A549 (cell line): ENCODE results near the gene TTC13. TPM values are rescaled to one million over a fixed set of nuclear protein-coding genes. Genes with fewer than 3 reads are reported as not detected.
"Not testable (repeated sequence)": the region's sequence is repeated elsewhere in the genome, so short reads cannot be mapped to it uniquely, and the experiment has no call there.

Source experiments
- ATAC-seq, 2 experiments: fragments of 200-7000 bp in 1 of 2; fragments of >200 bp in 1 of 2; cut with Nextera tagmentation in 1 of 2; cut with Tn5 transposase in 1 of 2; 3 replicates each; pipeline versions ENCODE4 v1.8.0 to v1.9.1; 2018 to 2020; ENCODE audit warnings: mild to moderate bottlenecking in 1 of 2, moderate library complexity in 1 of 2
- CTCF ChIA-PET: fragments of 300-600 bp; sonication (Branson Sonifier 250); formaldehyde crosslinking; extraction: SDS; loops from one replicate; lab custom pipeline; 2021; ENCODE audit warnings: antibody characterized with exemption, inconsistent platforms; lab: Yijun Ruan, JAX
- POLR2A ChIA-PET: fragments of 350-600 bp; formaldehyde crosslinking; extraction: SDS; loops from one replicate; lab custom pipeline; 2021; ENCODE audit warnings: antibody characterized with exemption, inconsistent platforms; lab: Yijun Ruan, JAX
- DNase-seq, 2 experiments: peaks; one replicate each; pipeline versions ENCODE4 v3.0.0 to v3.0.0-alpha.2; 2011 to 2016; ENCODE audit warnings: low read depth in 1 of 2, low spot score in 1 of 2
- FAIRE-seq: peaks from 2 replicates; lab custom pipeline; 2011; peaks lifted over from hg19 to GRCh38; lab: Jason Lieb, UNC
- H3K27ac ChIP-seq, 2 experiments: fragments of >200 bp; sonication (Bioruptor Twin); formaldehyde crosslinking; 3 replicates each; pipeline ENCODE4 v1.5.1; 2016 to 2017
- H3K4me1 ChIP-seq: fragments of >200 bp; sonication (Bioruptor Twin); formaldehyde crosslinking; 3 replicates; pipeline ENCODE4 v1.6.1; 2016
- H3K4me2 ChIP-seq: fragments of >200 bp; sonication (Bioruptor Twin); formaldehyde crosslinking; 3 replicates; pipeline ENCODE4 v1.6.1; 2016
- H3K4me3 ChIP-seq: fragments of >200 bp; sonication (Bioruptor Twin); formaldehyde crosslinking; 3 replicates; pipeline ENCODE4 v1.5.1; 2016
- H3K9me3 ChIP-seq: fragments of >200 bp; sonication (Bioruptor Twin); formaldehyde crosslinking; 3 replicates; pipeline ENCODE4 v1.6.1; 2016
- BCL3 ChIP-seq: fragments of >200 bp; sonication (Bioruptor Twin); formaldehyde crosslinking; IDR thresholded peaks from 3 replicates; pipeline ENCODE4 v1.6.1; 2016
- CBX8 ChIP-seq: fragments of 200-600 bp; sonication (generic); IDR thresholded peaks from 2 replicates; pipeline ENCODE4 v1.6.1; 2016
- CTCF ChIP-seq: fragments of >200 bp; sonication (Bioruptor Twin); formaldehyde crosslinking; IDR thresholded peaks from 3 replicates; pipeline ENCODE4 v1.5.1; 2016
- E2F6 ChIP-seq: IDR thresholded peaks from 2 replicates; pipeline ENCODE4 v1.6.1; 2012; ENCODE audit warnings: low read depth, borderline replicate concordance
- HDAC2 ChIP-seq: fragments of 200-600 bp; sonication (generic); IDR thresholded peaks from 2 replicates; pipeline ENCODE4 v1.6.1; 2016
- JUNB ChIP-seq: fragments of >200 bp; sonication (Bioruptor Twin); formaldehyde crosslinking; IDR thresholded peaks from 2 replicates; pipeline ENCODE4 v1.6.1; 2016
- KDM1A ChIP-seq: fragments of 200-600 bp; sonication (generic); IDR thresholded peaks from 2 replicates; pipeline ENCODE4 v1.6.1; 2016; ENCODE audit warnings: low read depth, mild to moderate bottlenecking
- MAFK ChIP-seq: fragments of 450-650 bp; IDR thresholded peaks from 2 replicates; pipeline ENCODE4 v1.6.1; 2014; ENCODE audit not compliant: partially characterized antibody
- MAX ChIP-seq: IDR thresholded peaks from 2 replicates; pipeline ENCODE4 v1.6.1; 2012
- NFE2L2 ChIP-seq: fragments of 150-350 bp; conservative IDR thresholded peaks from 2 replicates; pipeline ENCODE4 v1.6.1; 2014; ENCODE audit warnings: low read length
- NR3C1 ChIP-seq: fragments of >200 bp; sonication (Bioruptor Twin); formaldehyde crosslinking; IDR thresholded peaks from 3 replicates; pipeline ENCODE4 v1.6.1; 2017
- RAD21 ChIP-seq, 2 experiments: fragments of >200 bp in 1 of 2; sonication (Bioruptor Twin) in 1 of 2; formaldehyde crosslinking in 1 of 2; IDR thresholded peaks in 1 of 2; conservative IDR thresholded peaks in 1 of 2; 2 replicates in 1 of 2; 3 replicates in 1 of 2; pipeline ENCODE4 v1.6.1; 2012 to 2018; ENCODE audit warnings: inconsistent platforms in 1 of 2
- REST ChIP-seq: fragments of 200-600 bp; sonication (generic); IDR thresholded peaks from 2 replicates; pipeline ENCODE4 v1.6.1; 2016; ENCODE audit warnings: antibody characterized with exemption, mild to moderate bottlenecking, moderate library complexity
- RFX5 ChIP-seq: fragments of 450-650 bp; IDR thresholded peaks from 2 replicates; pipeline ENCODE4 v1.7.1; 2014; ENCODE audit warnings: antibody characterized with exemption, mild to moderate bottlenecking, moderate library complexity
- RNF2 ChIP-seq: fragments of 200-600 bp; sonication (generic); IDR thresholded peaks from 2 replicates; pipeline ENCODE4 v1.6.1; 2016; ENCODE audit warnings: low read depth, mild to moderate bottlenecking, antibody characterized with exemption, moderate library complexity, borderline replicate concordance
- SREBF2 ChIP-seq: fragments of 450-650 bp; IDR thresholded peaks from 2 replicates; pipeline ENCODE4 v1.6.1; 2014; ENCODE audit warnings: mild to moderate bottlenecking, moderate library complexity
- WGBS: methylation state at CpG from one replicate; pipeline ENCODE4 v1.1.6; 2017; ENCODE audit errors: missing lambda C conversion rate; 5-methylcytosine and 5-hydroxymethylcytosine counted together
- polyA plus RNA-seq, 4 experiments: library from polyadenylated mRNA; depleted of rRNA in 3 of 4; stranded (reverse); fragments of >200 nt; fragmentation: RNase III in 1 of 4; extraction: RNeasy Plus Mini Kit Qiagen cat#74134 plus additional on column Dnase treatment in 1 of 4; gene quantifications; 2 replicates in 3 of 4; 3 replicates in 1 of 4; pipeline ENCODE4 v1.2.3, GENCODE V29; 2011 to 2017

TTC13 gene
- polyA plus RNA-seq, 2 of the 4 experiments (the other 2 are of a cell fraction): 12.5 to 22.7 TPM

GRCh38 chr1:231011963-231012362 lies 33.3 kb upstream of the TTC13 start:
- ATAC-seq (no peak), DNase-seq (no peak), FAIRE-seq (no peak)
- peaks cover 6% of the 10 kb centered on the region; the same call in 1 of the 3 replicates for H3K9me3 ChIP-seq
- no peaks in the 10 kb centered on the region for H3K4me1 ChIP-seq
- CTCF ChIA-PET: interaction anchor here (1.1 kb wide), 1 partner anchor 199 kb away, joined by 4 read pairs; no protein-coding TSS in a partner anchor
- H3K4me2 ChIP-seq: no peak overlapping the region
- TF ChIP-seq RFX5: no peak
- no peak for TF ChIP-seq NFE2L2
- TF ChIP-seq MAX: no peak
- no peak for TF ChIP-seq BCL3
- TF ChIP-seq RAD21 (conservative IDR thresholded peaks at IDR 0.05 in 1 of 2, IDR thresholded peaks at IDR 0.05 in 1 of 2): no peak
- TF ChIP-seq NR3C1: no peak
- no peak for TF ChIP-seq CTCF
- H3K4me3 ChIP-seq: no peak overlapping the region
- WGBS: 91% methylated on average over 5 of the region's 5 CpGs
- POLR2A ChIA-PET: no interaction called here
- H3K27ac ChIP-seq: no peak overlapping the region

GRCh38 chr1:231011360-231011759 lies 32.7 kb upstream of the TTC13 start:
- ChIA-PET CTCF (interaction anchor here (1.0 kb wide), 1 partner anchor 9 kb away, joined by 4 read pairs; no protein-coding TSS in a partner anchor), POLR2A (no interaction called here)
- ATAC-seq (peak in 1 of 2 experiments; percentile 19; a peak in 1 of 6 replicates), DNase-seq (no peak), FAIRE-seq (no peak)
- no peak overlapping the region for H3K27ac ChIP-seq
- 87% methylated on average over 2 of the region's 2 CpGs for WGBS
- H3K9me3 ChIP-seq: peaks cover 11% of the 10 kb centered on the region; the same call in 1 of the 3 replicates
- no peak for TF ChIP-seq RNF2
- H3K4me2 ChIP-seq: no peak overlapping the region
- H3K4me3 ChIP-seq: no peak overlapping the region
- H3K4me1 ChIP-seq: no peaks in the 10 kb centered on the region

GRCh38 chr1:231007535-231007934 lies 28.9 kb upstream of the TTC13 start:
- ATAC-seq, H3K4me3 ChIP-seq, FAIRE-seq, POLR2A ChIA-PET, H3K4me2 ChIP-seq, H3K4me1 ChIP-seq, H3K27ac ChIP-seq, DNase-seq, CTCF ChIA-PET: not testable (repeated sequence)
- H3K9me3 ChIP-seq: peaks cover 46% of the 10 kb centered on the region
- WGBS: 3% methylated on average over 1 of the region's 1 CpG

GRCh38 chr1:231001892-231002291 lies 23.2 kb upstream of the TTC13 start:
- no peak for TF ChIP-seq HDAC2
- no peak for TF ChIP-seq JUNB
- no peak for TF ChIP-seq REST
- no peak for TF ChIP-seq SREBF2
- no peak for TF ChIP-seq E2F6
- no peak for TF ChIP-seq CBX8
- no peak for TF ChIP-seq KDM1A
- TF ChIP-seq MAFK: peak; percentile 69
- DNase-seq (no peak), ATAC-seq (no peak), FAIRE-seq (no peak)
- CTCF ChIA-PET: interaction anchor here (0.6 to 1.0 kb wide), 2 partner anchors 9 to 206 kb away, joined by 3 to 4 read pairs; no protein-coding TSS in a partner anchor
- Histone ChIP-seq H3K4me1 (no peaks in the 10 kb centered on the region), H3K27ac (no peak overlapping the region), H3K4me3 (no peak overlapping the region), H3K9me3 (peaks cover 44% of the 10 kb centered on the region), H3K4me2 (no peak overlapping the region)
- POLR2A ChIA-PET: no interaction called here
